Gastroesophageal sphincter (tissue), 3 donors: ENCODE data around the gene NPIPB8.
"Not testable (repeated sequence)": the region's sequence is repeated elsewhere in the genome, so short reads cannot be mapped to it uniquely, and the experiment has no call there.

ENCODE experiments used
- CTCF ChIP-seq, 4 experiments: fragments of 200-600 bp in 2 of 4; fragments of 450-650 bp in 2 of 4; sonication (generic) in 1 of 4; IDR thresholded peaks; one replicate each; pipeline ENCODE4 v1.5.1; 2017 to 2019; ENCODE audit warnings: antibody characterized with exemption in 4 of 4, mild to moderate bottlenecking in 2 of 4, moderate library complexity in 2 of 4
- POLR2AphosphoS5 ChIP-seq: sonication (generic); formaldehyde crosslinking; IDR thresholded peaks from one replicate; pipeline ENCODE4 v1.6.1; 2017; ENCODE audit warnings: antibody characterized with exemption

- not testable (repeated sequence) for TF ChIP-seq CTCF (IDR thresholded peaks at IDR 0.05); POLR2AphosphoS5
Observed at GRCh38 chr16:28689425-28689824, 51.6 kb downstream of the NPIPB8 start.
